ENCODE data around the gene ZNF716.
"Not testable (repeated sequence)": the region's sequence is repeated elsewhere in the genome, so short reads cannot be mapped to it uniquely, and the experiment has no call there.

Gene ZNF716

DNA sequence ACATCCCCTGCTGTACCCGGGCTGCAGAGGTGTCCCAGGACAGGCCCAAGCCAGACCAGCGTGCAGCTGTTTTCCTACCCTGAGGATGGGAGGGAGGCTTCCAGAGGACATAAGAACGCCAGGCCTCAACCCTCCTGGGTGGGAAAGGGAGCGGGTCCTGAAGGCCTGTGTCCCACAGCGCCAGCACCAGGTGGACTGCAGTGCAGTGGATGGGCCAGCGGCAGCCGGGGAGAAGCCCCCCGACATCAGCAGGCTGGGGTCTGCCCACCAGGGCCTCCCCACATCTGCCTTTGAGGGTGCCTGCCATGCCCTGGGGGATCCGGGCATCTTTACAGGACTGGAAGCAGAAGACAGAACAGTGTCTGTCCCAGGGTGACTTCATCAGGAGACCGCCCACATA is 22.8 kb upstream of the ZNF716 start:
- DNase-seq: no peak

DNA sequence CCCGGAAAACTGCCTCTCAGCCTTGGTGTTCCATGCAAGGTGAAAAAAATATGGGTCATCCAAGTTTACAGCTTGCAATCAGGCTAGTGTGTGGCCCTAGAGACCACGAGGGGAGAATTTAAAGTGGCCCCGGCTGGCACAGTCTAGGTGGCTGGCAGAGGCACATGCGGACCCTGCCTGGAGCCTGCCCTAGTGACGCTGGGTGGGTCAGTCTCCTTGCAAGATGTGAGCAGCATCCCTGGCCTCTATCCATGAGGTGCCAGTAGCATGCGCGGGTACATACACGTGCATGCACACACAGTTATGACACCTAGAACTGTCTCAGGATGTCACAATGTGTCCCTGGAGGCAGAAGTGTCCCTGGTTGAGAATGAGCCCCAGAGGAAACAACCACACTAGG is 22.4 kb upstream of the ZNF716 start:
- DNase-seq: no peak

DNA sequence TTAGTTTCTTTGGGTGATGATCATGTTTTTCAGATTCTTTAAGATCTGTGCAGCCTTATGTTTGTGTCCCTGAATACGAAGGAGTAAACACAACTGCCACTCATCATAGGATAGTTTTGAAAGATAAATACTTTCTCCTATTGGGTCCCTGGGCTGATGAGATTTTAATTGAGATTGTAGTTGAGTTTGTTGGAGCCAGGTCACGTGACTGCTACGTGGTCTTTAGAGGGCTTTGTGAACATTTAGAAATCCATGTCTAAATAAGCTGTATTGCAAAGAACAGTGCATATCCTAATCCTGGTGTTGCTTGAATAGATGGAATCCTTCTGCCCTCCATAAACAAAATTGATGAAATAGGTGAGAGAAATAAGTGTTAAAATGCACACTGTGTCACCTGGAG is 17.4 kb upstream of the ZNF716 start:
- no peak for DNase-seq

DNA sequence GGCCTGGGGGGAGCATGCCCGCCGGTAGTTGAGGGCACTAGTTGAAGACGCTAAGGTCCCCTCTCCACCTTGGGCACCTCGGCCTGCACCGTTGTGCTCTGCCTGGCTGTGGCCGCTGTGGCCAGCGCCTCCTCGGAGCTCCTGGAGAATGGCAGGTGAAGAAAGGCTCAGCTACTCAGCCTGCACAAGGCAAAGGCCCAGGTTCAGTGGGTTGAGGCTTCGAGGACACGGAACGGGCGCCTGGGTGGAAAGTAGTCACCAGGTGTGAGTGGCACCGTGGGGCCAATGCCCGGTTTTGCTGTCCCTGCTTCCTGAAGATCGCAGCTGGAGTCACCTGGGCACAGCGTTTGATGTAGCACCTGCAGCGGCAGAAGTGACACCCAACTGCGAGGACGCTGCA is 12.4 kb upstream of the ZNF716 start:
- DNase-seq: no peak

DNA sequence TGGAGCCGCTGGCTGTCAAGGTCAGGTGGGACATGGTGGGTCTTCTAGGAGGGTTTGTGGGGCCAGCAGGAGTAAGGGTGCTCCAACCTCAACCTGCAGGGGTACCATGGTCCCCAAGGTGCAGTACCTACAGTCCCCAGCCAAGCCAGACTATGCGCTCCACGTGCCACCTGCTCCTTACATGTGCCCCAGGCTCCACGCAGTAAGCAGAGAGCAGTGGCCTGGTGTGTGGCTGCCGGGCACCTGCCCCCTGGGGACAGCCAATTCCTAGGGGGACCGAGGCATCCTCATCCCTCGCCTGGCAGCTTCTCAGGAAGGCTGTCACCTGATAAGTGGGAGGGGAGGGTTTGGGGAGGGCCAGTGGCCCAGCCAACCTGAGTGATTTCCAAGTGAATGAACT is 11.7 kb upstream of the ZNF716 start:
- no peak for DNase-seq

DNA sequence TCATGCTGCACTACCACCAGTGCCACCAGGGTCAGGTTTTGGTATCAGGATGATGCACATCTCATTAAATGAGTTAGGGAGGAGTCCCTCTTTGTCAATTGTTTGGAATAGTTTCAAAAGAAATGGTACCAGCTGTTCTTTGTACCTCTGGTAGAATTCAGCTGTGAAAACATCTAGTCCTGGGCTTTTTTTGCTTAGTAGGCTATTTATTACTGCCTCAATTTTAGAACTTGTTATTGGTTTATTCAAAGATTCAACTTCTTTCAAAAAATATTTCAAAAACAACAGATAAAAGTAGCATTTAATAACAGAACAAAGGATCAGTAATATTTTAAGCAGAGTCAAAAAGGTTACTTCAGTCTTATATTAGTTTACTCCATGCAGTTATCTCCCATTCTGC is 6.4 kb upstream of the ZNF716 start:
- DNase-seq: no peak

DNA sequence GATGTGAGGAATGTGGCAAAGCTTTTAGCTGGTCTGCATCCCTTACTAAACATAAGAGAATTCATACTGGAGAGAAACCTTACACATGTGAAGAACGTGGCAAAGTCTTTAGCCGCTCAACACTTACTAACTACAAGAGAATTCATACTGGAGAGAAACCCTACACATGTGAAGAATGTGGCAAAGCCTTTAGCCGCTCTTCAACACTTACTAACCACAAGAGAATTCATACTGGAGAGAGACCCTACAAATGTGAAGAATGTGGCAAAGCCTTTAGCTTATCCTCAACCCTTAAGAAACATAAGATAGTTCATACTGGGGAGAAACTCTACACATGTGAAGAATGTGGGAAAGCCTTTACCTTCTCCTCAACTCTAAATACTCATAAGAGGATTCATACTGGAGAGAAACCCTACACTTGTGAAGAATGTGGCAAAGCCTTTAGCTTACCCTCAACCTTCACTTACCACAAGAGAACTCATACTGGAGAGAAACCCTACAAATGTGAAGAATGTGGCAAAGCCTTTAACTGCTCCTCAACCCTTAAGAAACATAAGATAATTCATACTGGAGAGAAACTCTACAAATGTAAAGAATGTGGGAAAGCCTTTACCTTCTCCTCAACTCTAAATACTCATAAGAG is 19.3 kb downstream of the ZNF716 start:
- DNase-seq: not testable (repeated sequence)

DNA sequence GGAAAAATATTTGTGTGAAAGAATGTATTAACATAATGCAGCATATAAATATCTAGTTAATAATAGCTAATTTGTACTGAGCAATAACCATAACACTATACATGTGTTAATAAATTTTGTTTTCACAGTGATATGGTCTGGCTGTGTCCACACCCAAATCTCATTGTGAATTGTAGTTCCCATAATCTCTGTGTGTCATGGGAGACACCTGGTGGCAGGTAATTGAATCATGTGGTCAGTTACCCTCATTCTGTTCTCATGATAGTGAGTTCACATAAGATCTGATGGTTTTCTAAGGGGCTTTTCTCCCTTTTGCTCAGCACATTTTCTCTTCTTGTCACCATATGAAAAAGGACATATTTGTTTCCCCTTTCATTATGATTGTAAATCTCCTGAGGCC is 30.3 kb downstream of the ZNF716 start:
- not testable (repeated sequence) for DNase-seq

DNA sequence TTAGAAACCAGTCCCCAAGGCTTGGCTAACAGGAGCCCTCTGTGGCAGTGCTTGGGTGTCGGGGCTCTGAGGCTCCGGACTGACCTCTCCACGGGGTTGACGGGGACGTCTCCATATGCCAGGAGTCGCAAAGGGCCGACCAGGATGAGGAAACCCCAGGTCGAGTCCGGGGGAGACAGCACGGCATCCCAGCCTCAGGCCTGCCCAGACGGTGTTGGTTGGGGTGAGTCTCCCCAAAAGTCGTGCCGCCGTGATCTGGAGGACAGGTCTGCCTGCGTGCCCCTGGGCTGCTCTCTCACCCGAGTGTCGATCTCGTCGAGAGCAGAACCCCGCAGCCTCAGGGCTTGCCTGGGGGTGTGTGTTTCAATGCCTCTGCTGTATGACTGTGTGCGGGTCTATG is 35.0 kb downstream of the ZNF716 start:
- DNase-seq: not testable (repeated sequence)

DNA sequence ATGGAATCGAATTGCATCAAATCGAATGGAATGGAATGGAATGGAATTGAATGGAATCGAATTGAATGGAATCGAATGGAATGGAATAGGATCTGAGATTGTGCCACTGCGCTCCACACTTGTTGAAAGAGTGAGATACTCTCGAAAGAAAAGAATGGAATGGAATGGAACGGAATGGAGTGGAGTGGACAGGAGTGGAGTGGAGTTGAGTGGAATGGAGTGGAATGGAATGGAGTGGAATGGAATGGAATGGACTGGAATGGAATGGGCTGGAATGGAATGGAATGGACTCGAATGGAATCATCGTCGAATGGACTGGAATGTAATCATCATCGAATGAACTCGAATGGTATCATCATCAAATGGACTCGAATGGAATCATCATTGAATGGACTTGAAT is 38.0 kb downstream of the ZNF716 start:
- DNase-seq: no peak

DNA sequence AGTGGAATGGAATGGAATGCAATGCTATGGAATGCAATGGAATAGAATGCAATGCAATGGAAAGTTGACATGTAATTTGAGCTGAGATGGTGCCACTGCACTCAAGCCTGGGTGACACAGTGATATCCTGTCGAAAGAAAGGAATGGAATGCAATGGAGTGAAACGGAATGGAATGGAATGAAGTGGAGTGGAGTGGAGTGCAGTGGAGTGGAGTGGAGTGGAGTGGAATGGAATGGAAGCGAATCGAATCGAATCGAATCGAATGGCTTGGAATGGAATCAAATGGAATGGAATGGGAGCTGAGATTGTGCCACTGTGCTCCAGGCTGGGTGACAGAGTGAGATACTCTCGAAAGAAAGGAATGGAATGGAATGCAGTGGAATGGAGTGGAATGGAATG is 45.1 kb downstream of the ZNF716 start:
- not testable (repeated sequence) for DNase-seq

DNA sequence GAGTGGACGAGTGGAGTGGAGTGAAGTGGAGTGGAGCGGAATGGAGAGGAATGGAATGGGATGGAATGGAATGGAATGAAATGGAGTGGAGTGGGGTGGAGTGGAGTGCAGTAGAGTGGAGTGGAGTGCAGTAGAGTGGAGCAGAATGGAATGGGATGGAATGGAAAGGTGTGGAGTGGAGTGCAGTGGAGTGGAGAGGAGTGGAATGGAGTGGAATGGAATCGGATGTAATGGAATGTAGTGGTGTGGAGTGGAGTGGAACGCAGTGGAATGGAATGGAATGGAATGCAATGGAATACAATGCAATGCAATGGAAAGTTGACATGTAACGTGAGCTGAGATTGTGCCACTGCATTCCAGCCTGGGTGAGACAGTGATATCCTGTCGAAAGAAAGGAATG is 46.4 kb downstream of the ZNF716 start:
- no peak for DNase-seq

DNA sequence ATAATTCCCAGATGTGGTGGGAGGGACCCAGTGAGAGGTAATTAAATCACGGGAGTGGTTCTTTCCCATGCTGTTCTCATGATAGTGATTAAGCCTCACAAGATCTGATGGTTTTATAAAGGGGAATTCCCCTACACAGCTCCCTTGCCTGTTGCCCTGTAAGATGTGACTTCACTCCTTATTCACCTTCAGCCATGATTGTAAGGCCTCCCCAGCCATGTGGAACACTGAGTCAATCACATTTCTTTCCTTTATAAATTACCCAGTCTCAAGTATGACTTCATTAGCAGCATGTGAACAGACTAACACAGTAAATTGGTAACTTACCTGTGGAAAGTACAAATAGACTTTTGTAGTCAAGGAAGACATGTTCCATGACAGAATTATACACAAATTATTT is 55.2 kb downstream of the ZNF716 start:
- DNase-seq: no peak

Measured in activated CD4-positive, alpha-beta T cell treated with anti-CD3 and anti-CD28 coated beads, Interleukin-2, amount 50 U/mL, for 48 hours (primary cell).